GM23338 (cell line): ENCODE data around the gene BRD7. TPM values are rescaled to one million over a fixed set of nuclear protein-coding genes. Genes with fewer than 3 reads are reported as not detected.

ENCODE experiments used
- ATAC-seq: fragments of 200-7000 bp; cut with Tn5 transposase; 3 replicates; pipeline ENCODE4 v1.9.1; 2020
- DNase-seq: peaks from one replicate; pipeline ENCODE4 v3.0.0-alpha.2; 2015; ENCODE audit warnings: low spot score
- H2AFZ ChIP-seq: fragments of 200-600 bp; sonication (generic); 2 replicates; pipeline ENCODE4 v1.8.0; 2016; ENCODE audit warnings: antibody characterized with exemption, mild to moderate bottlenecking, moderate library complexity
- H3F3A ChIP-seq: fragments of 200-600 bp; sonication (generic); replicated peaks from 2 replicates; pipeline ENCODE4 v1.8.0; 2017; ENCODE audit warnings: antibody characterized with exemption, mixed run types, low read depth
- H3K27ac ChIP-seq: fragments of 200-600 bp; sonication (generic); 2 replicates; pipeline ENCODE4 v1.6.1; 2016; ENCODE audit warnings: low read depth
- H3K27me3 ChIP-seq: fragments of 200-600 bp; sonication (generic); 2 replicates; pipeline ENCODE4 v1.8.0; 2016; ENCODE audit warnings: mild to moderate bottlenecking, mixed run types, moderate library complexity; ENCODE audit not compliant: insufficient read depth
- H3K36me3 ChIP-seq: fragments of 200-600 bp; sonication (generic); 2 replicates; pipeline ENCODE4 v1.8.0; 2016; ENCODE audit warnings: mild to moderate bottlenecking; ENCODE audit not compliant: insufficient read depth
- H3K4me1 ChIP-seq: fragments of 200-600 bp; sonication (generic); 2 replicates; pipeline ENCODE4 v1.8.0; 2016; ENCODE audit warnings: mild to moderate bottlenecking, moderate library complexity; ENCODE audit not compliant: insufficient read depth
- H3K4me2 ChIP-seq: fragments of 200-600 bp; sonication (generic); 2 replicates; pipeline ENCODE4 v1.7.1; 2017; ENCODE audit warnings: mixed run types
- H3K4me3 ChIP-seq: fragments of 200-600 bp; sonication (generic); 2 replicates; pipeline ENCODE4 v1.6.1; 2016; ENCODE audit warnings: mixed run types
- H3K79me2 ChIP-seq: fragments of 200-600 bp; sonication (generic); replicated peaks from 2 replicates; pipeline ENCODE4 v1.8.0; 2017; ENCODE audit warnings: mild to moderate bottlenecking; ENCODE audit not compliant: insufficient read depth
- H3K9me2 ChIP-seq: fragments of 200-600 bp; sonication (generic); 2 replicates; pipeline ENCODE4 v1.8.0; 2017; ENCODE audit not compliant: insufficient read depth
- H4K20me1 ChIP-seq: fragments of 200-600 bp; sonication (generic); replicated peaks from 2 replicates; pipeline ENCODE4 v1.8.0; 2017; ENCODE audit warnings: mild to moderate bottlenecking; ENCODE audit not compliant: insufficient read depth
- H3K27ac Mint-ChIP-seq: 2 replicates; pipeline ENCODE4 v1.8.0; 2020; ENCODE audit warnings: inconsistent platforms, mild to moderate bottlenecking, moderate library complexity, mixed read lengths
- H3K27me3 Mint-ChIP-seq: 3 replicates; pipeline ENCODE4 v1.8.0; 2022; ENCODE audit warnings: low read depth, mild to moderate bottlenecking, moderate library complexity, mixed read lengths, inconsistent platforms; ENCODE audit not compliant: insufficient read depth, poor library complexity
- H3K36me3 Mint-ChIP-seq: 3 replicates; pipeline ENCODE4 v1.8.0; 2021; ENCODE audit warnings: low read depth, mild to moderate bottlenecking, inconsistent platforms, moderate library complexity, mixed read lengths
- H3K4me1 Mint-ChIP-seq: 3 replicates; pipeline ENCODE4 v1.8.0; 2020; ENCODE audit warnings: mild to moderate bottlenecking, inconsistent platforms, mixed read lengths
- H3K4me3 Mint-ChIP-seq: 3 replicates; pipeline ENCODE4 v1.8.0; 2021; ENCODE audit warnings: moderate library complexity, mild to moderate bottlenecking, inconsistent platforms, mixed read lengths
- H3K9me3 Mint-ChIP-seq: 3 replicates; pipeline ENCODE4 v1.8.0; 2020; ENCODE audit warnings: moderate library complexity, mild to moderate bottlenecking, inconsistent platforms, mixed read lengths
- CREB1 ChIP-seq: fragments of 250-450 bp; sonication (Bioruptor Pico); IDR thresholded peaks from 2 replicates; pipeline ENCODE4 v1.5.0; 2020; ENCODE audit warnings: low read depth, mild to moderate bottlenecking, moderate library complexity
- EZH2 ChIP-seq: fragments of 200-600 bp; sonication (generic); IDR thresholded peaks from one replicate; pipeline ENCODE4 v1.8.0; 2017; ENCODE audit warnings: antibody characterized with exemption, mild to moderate bottlenecking, low read depth; ENCODE audit not compliant: unreplicated experiment
- EZH2phosphoT487 ChIP-seq: fragments of 200-600 bp; sonication (generic); IDR thresholded peaks from one replicate; pipeline ENCODE4 v1.8.1; 2018; ENCODE audit warnings: antibody characterized with exemption; ENCODE audit not compliant: unreplicated experiment
- POLR2AphosphoS5 ChIP-seq: IDR thresholded peaks from 2 replicates; pipeline ENCODE4 v1.6.1; 2016; ENCODE audit warnings: antibody characterized with exemption, low read depth
- ZNF114 ChIP-seq: fragments of 250-450 bp; sonication (Bioruptor Pico); IDR thresholded peaks from 2 replicates; pipeline ENCODE4 v1.5.0; 2020; ENCODE audit warnings: mild to moderate bottlenecking, moderate library complexity
- ZNF331 ChIP-seq: fragments of 250-450 bp; sonication (Bioruptor Pico); IDR thresholded peaks from 2 replicates; pipeline ENCODE4 v1.5.0; 2020; ENCODE audit warnings: low read depth, mild to moderate bottlenecking, moderate library complexity
- polyA plus RNA-seq: library from polyadenylated mRNA; unstranded; fragments of >200 nt; fragmentation: Nextera tagmentation; extraction: Ambion mirVana; gene quantifications from 2 replicates; pipeline ENCODE4 v1.2.1, GENCODE V29; 2016
- total RNA-seq: library from RNA; depleted of rRNA; stranded (reverse); fragments of >200 nt; shearing (Covaris generic); gene quantifications from 2 replicates; pipeline ENCODE4 v1.2.3, GENCODE V29; 2014
- TF ChIP-seq, protein P1 (sequence below): fragments of 250-450 bp; sonication (Bioruptor Pico); IDR thresholded peaks from 2 replicates; pipeline ENCODE4 v1.5.0; 2020; ENCODE audit warnings: mild to moderate bottlenecking, moderate library complexity

Gene BRD7
- total and polyA plus RNA-seq, 2 experiments from 2014 or later: 93.0 to 149 TPM

DNA sequence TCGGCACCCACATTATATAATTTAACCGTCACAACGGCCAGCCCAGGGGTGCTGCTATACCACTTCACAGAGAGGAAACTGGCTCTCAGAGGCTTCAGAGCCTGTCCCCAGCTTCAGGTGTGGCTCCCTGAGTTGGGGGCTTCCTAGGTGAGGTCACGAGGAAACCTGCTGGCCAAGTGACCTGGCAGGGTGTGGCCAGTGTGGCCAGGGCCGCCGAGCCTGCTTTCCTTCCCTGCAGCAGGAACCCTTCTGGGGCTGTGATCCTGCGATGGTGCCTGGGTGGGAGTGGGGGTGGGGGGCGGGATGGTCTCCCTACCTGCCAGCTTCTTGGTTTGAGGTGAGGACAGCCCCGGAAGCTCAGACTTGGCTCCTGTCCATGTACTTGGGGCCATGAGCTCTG, 62.5 kb downstream of the BRD7 start:
- Histone ChIP-seq H3K4me2 (no peak overlapping the region), H3K27ac (no peak overlapping the region), H3K36me3 (no peaks in the 10 kb centered on the region), H3K4me1 (no peaks in the 10 kb centered on the region), H3K27me3 (no peaks in the 10 kb centered on the region), H2AFZ (no peak overlapping the region), H3K4me3 (no peak overlapping the region), H3F3A (no peaks in the 10 kb centered on the region), H3K9me2 (no peaks in the 10 kb centered on the region), H4K20me1 (no peaks in the 10 kb centered on the region), H3K79me2 (no peaks in the 10 kb centered on the region)
- Mint-ChIP-seq H3K27ac (no peak overlapping the region), H3K4me1 (no peaks in the 10 kb centered on the region), H3K36me3 (no peaks in the 10 kb centered on the region), H3K9me3 (no peaks in the 10 kb centered on the region; the same call in 2 of the 3 replicates), H3K4me3 (no peak overlapping the region), H3K27me3 (peaks cover 12% of the 10 kb centered on the region)
- no peak for TF ChIP-seq EZH2phosphoT487
- TF ChIP-seq ZNF114 (CRISPR knock-in tag): no peak
- TF ChIP-seq CREB1 (CRISPR knock-in tag): no peak
- no peak for TF ChIP-seq ZNF331
- TF ChIP-seq, protein P1, sequence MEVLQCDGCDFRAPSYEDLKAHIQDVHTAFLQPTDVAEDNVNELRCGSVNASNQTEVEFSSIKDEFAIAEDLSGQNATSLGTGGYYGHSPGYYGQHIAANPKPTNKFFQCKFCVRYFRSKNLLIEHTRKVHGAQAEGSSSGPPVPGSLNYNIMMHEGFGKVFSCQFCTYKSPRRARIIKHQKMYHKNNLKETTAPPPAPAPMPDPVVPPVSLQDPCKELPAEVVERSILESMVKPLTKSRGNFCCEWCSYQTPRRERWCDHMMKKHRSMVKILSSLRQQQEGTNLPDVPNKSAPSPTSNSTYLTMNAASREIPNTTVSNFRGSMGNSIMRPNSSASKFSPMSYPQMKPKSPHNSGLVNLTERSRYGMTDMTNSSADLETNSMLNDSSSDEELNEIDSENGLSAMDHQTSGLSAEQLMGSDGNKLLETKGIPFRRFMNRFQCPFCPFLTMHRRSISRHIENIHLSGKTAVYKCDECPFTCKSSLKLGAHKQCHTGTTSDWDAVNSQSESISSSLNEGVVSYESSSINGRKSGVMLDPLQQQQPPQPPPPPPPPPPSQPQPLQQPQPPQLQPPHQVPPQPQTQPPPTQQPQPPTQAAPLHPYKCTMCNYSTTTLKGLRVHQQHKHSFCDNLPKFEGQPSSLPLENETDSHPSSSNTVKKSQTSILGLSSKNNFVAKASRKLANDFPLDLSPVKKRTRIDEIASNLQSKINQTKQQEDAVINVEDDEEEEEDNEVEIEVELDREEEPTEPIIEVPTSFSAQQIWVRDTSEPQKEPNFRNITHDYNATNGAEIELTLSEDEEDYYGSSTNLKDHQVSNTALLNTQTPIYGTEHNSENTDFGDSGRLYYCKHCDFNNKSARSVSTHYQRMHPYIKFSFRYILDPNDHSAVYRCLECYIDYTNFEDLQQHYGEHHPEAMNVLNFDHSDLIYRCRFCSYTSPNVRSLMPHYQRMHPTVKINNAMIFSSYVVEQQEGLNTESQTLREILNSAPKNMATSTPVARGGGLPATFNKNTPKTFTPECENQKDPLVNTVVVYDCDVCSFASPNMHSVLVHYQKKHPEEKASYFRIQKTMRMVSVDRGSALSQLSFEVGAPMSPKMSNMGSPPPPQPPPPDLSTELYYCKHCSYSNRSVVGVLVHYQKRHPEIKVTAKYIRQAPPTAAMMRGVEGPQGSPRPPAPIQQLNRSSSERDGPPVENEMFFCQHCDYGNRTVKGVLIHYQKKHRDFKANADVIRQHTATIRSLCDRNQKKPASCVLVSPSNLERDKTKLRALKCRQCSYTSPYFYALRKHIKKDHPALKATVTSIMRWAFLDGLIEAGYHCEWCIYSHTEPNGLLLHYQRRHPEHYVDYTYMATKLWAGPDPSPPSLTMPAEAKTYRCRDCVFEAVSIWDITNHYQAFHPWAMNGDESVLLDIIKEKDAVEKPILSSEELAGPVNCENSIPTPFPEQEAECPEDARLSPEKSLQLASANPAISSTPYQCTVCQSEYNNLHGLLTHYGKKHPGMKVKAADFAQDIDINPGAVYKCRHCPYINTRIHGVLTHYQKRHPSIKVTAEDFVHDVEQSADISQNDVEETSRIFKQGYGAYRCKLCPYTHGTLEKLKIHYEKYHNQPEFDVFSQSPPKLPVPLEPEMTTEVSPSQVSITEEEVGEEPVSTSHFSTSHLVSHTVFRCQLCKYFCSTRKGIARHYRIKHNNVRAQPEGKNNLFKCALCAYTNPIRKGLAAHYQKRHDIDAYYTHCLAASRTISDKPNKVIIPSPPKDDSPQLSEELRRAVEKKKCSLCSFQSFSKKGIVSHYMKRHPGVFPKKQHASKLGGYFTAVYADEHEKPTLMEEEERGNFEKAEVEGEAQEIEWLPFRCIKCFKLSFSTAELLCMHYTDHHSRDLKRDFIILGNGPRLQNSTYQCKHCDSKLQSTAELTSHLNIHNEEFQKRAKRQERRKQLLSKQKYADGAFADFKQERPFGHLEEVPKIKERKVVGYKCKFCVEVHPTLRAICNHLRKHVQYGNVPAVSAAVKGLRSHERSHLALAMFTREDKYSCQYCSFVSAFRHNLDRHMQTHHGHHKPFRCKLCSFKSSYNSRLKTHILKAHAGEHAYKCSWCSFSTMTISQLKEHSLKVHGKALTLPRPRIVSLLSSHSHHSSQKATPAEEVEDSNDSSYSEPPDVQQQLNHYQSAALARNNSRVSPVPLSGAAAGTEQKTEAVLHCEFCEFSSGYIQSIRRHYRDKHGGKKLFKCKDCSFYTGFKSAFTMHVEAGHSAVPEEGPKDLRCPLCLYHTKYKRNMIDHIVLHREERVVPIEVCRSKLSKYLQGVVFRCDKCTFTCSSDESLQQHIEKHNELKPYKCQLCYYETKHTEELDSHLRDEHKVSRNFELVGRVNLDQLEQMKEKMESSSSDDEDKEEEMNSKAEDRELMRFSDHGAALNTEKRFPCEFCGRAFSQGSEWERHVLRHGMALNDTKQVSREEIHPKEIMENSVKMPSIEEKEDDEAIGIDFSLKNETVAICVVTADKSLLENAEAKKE (CRISPR knock-in tag): no peak
- TF ChIP-seq POLR2AphosphoS5: no peak
- no peak for DNase-seq
- ATAC-seq: no peak

DNA sequence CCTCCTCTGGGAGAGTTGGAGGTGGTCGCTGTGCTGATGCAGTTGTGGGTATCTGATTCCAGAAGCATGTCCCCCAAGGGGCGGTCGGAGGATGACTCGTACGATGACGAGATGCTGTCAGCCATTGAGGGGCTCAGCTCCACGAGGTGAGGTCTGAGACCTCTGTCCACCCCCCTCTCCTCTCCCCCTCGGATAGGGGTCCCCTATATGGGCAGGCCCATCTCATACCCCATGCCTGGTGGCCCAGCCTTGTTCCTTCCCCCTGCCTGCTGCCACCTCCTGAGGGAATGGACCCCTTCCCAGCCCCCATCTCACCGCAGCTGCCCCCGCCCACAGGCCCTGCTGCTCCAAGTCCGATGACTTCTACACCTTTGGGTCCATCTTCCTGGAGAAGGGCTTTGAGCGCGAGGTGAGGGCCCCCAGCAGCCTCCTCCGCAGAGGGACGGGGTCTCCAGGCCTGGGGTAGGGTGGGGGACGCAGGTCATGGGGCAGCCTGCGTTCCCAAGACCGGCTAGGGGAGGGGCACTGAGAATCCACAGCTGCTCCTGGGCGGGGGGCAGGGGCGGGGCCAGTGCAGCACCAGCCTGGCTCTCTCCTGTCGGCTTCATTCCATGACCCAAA, 63.2 kb downstream of the BRD7 start:
- Histone ChIP-seq H3K79me2 (no peaks in the 10 kb centered on the region), H3K4me1 (no peaks in the 10 kb centered on the region), H3F3A (no peaks in the 10 kb centered on the region), H3K27me3 (no peaks in the 10 kb centered on the region), H2AFZ (no peak overlapping the region), H4K20me1 (no peaks in the 10 kb centered on the region), H3K4me3 (no peak overlapping the region), H3K36me3 (no peaks in the 10 kb centered on the region), H3K4me2 (no peak overlapping the region), H3K27ac (no peak overlapping the region), H3K9me2 (no peaks in the 10 kb centered on the region)
- Mint-ChIP-seq H3K27me3 (peaks cover 11% of the 10 kb centered on the region), H3K36me3 (no peaks in the 10 kb centered on the region), H3K27ac (no peak overlapping the region), H3K4me3 (no peak overlapping the region), H3K4me1 (no peaks in the 10 kb centered on the region), H3K9me3 (no peaks in the 10 kb centered on the region; the same call in 2 of the 3 replicates)
- DNase-seq (no peak), ATAC-seq (no peak)
- TF ChIP-seq EZH2 (no peak), CREB1 (CRISPR knock-in tag) (no peak)
